ENCODE results near the gene FAM236B.
"Not testable (repeated sequence)": the region's sequence is repeated elsewhere in the genome, so short reads cannot be mapped to it uniquely, and the experiment has no call there.

- TF ChIP-seq ZNF8, CSDC2, ZNF70 (CRISPR knock-in tag; IDR thresholded peaks at IDR 0.05): not testable (repeated sequence)
Observed at GRCh38 chrX:72783365-72783936, 991 bp upstream of the FAM236B start.

Data from SK-N-SH treated with all-trans-retinoic acid at 6 μM for 48 hours (cell line).